Ureter (tissue), 1 donor: Measurements from ENCODE around the gene IFNL4. TPM values are rescaled to one million over a fixed set of nuclear protein-coding genes. Genes with fewer than 3 reads are reported as not detected.
"Not testable (repeated sequence)": the region's sequence is repeated elsewhere in the genome, so short reads cannot be mapped to it uniquely, and the experiment has no call there.

ENCODE experiments used
- DNase-seq: peaks from one replicate; pipeline ENCODE4 v3.0.0-alpha.2; 2020; ENCODE audit warnings: low spot score
- total RNA-seq: library from RNA; stranded (reverse); gene quantifications from one replicate; pipeline ENCODE4 v1.2.4, GENCODE V29; 2023
- donor health status: DM: yes; HTN: yes; CAD: no.

Gene IFNL4
- total RNA-seq, 1 donor from 2014 or later, result not detected

GRCh38 chr19:39257227-39257626 lies 8.6 kb upstream of the IFNL4 start:
- DNase-seq, result no peak

- no peak for DNase-seq
These were observed 6.1 kb upstream of the IFNL4 start for GRCh38 chr19:39254531-39255345.

DNA sequence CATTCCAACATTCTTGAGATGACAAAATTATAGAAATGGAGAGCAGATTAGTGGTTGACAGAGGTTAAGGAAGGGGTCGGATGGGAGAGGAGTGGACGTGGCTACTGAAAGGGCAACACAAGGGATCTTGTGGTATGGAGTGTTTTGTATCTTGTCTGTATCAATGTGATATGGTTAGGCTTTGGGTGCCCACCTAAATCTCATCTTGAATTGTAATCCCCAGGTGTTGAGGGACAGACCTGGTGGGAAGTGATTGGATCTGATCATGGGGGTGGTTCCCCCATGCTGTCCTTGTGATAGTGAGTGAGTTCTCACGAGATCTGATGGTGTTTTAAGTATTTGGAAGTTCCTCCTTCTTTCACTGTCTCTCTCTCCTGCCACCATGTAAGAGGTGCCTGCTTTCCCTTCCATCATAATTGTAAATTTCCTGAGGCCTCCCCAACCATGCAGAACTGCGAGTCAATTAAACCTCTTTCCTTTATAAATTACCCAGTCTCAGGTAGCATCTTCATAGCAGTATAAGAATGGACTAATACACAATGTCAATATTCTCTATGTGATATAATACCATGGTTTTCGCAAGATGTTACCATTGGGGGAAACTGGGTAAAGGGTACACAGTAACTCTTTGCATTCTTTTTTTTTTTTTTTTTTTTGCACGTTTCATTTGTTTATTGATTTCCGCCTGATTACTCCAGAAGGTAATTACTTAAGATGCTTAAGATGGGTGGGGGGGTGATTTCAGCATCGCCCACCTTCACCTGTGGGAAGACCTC lies 4.9 kb upstream of the IFNL4 start:
- no peak for DNase-seq

DNA sequence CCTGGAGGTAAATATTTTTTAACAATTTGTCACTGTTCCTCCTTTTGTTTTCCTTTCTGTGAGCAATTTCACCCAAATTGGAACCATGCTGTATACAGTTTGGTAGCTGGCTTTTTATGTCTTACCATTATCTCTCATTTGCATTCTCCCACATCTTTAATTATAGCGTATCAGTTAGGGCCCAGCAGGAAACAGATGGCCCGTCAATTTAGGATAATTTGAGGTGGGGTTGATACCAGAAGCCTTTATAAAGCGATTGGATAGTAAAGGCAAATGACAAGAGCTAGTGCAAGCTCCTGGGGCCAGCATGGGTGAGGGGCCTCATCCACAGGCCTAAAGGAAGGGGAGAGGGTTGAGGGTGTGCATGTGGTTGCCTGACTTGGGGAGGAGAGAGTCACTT lies 3.8 kb upstream of the IFNL4 start:
- DNase-seq, result no peak

GRCh38 chr19:39251846-39252245 lies 3.2 kb upstream of the IFNL4 start:
- no peak for DNase-seq

- DNase-seq, result no peak
These were observed 2.4 kb upstream of the IFNL4 start for GRCh38 chr19:39251081-39251480.

- DNase-seq, result no peak
These were observed 673 bp downstream of the IFNL4 start for GRCh38 chr19:39247701-39248664.

GRCh38 chr19:39246951-39247669 lies 1.5 kb downstream of the IFNL4 start:
- DNase-seq, result no peak

- not testable (repeated sequence) for DNase-seq
These were observed 3.5 kb downstream of the IFNL4 start for GRCh38 chr19:39245166-39245565.

- DNase-seq, result not testable (repeated sequence)
These were observed 4.1 kb downstream of the IFNL4 start, which contains the start of gene IFNL3 for GRCh38 chr19:39244410-39245100. Gene IFNL3, minus strand, starts transcription at chr19:39245006. Its CDS starts 39 bp downstream, at chr19:39244967.

DNA sequence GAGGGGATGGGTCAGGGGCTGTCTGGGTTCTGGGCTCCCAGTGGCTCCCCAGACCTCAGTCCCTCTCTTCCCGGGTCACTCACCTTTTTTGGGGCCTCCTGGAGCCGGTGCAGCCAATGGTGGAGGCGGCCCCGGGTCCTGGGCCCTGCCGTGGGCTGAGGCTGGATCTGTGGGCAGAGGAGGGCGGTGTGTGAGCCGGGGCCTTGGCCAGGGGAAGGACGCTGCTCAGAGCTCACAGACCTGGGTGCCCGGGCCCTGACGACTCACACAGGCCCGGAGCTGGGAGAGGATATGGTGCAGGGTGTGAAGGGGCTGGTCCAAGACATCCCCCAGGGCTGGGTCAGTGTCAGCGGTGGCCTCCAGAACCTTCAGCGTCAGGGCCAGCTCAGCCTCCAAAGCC lies 4.9 kb downstream of the IFNL4 start:
- DNase-seq, result not testable (repeated sequence)

GRCh38 chr19:39240421-39240820 lies 8.2 kb downstream of the IFNL4 start:
- DNase-seq, result no peak

- DNase-seq, result no peak
These were observed 9.7 kb downstream of the IFNL4 start for GRCh38 chr19:39238944-39239343.

DNA sequence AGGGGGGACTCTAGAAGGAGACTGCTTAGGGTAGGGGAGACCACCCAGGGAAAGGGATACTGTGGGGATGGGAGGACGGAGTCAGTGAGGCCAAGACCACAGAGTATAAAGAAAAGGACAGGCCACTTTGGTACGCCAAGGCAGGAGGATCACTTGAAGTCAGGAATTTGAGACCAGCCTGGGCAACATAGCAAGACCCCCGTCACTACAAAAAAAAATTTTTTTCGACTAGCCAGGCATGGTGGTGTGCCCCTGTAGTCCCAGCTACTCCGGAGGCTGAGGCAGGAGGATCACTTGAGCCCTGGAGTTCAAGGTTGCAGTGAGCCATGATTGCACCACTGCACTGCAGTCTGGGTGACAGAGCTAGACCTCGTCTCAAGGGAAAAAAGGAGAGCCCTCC lies 10.4 kb downstream of the IFNL4 start:
- DNase-seq, result no peak

DNA sequence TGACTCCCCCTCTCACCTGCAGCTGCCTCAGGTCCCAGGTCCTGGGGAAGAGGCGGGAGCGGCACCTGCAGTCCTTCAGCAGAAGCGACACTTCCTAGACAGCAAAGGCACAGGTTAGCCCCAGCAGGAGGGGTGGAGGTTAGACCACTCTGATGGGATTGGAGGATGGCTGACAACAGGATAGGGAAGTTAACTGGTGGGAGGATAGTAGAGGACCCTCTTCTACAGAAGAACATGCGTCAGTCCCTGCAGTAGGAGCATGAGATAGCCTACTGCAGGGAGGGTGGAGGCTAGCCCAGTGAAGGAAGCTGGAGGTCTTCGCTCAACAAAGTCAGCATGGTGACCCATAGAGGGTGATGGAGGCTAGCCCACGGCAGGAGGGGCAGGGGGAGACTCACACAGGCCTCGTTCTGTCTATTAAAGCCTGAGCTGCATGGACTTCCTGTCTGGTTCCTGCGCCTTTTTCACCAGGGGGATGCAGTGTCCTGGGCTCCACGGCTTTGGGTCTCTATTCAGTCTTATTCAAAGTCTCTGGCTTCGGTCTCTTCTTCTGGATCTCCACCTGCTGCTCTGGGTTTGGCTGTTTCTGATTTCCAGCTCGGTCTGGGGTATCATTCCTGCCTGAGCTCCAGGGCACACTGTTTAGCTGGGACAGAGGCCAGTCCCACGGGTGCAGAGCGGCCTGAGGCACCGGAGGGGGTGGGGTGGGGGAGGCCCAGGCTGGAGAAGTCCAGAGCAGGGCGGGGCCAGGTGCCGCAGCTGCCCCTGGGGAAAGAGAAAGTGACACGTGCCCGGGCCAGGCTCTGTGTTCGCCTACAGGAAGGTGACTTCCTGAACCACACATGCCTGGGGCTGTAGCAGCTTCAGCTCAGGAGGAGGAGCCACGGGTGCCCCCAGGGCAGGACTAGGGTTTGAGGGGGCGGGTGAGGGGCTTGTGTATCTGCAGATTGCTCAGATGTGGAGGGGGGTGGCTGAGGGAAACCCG lies 11.2 kb downstream of the IFNL4 start:
- peak; percentile 84 for DNase-seq

DNA sequence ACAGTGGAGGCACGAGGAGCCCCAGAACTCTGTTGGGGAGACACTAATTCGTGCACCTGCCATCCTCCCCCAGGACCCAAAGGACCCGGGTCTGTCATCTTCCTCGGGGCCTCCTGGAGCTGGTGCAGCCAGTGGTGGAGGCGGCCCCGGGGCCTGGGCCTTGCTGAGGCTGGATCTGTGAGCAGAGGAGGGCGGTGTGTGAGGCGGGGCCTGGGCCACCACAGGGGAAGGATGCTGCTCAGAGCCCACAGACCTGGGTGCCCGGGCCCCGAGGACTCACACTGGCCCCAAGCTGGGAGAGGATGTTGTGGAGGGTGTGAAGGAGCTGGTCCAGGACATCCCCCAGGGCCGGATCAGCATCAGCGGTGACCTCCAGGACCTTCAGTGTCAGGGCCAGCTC lies 12.1 kb downstream of the IFNL4 start:
- no peak for DNase-seq

- DNase-seq, result no peak
These were observed 15.9 kb downstream of the IFNL4 start for GRCh38 chr19:39232708-39233107.

GRCh38 chr19:39230096-39230764 lies 18.4 kb downstream of the IFNL4 start:
- no peak for DNase-seq

DNA sequence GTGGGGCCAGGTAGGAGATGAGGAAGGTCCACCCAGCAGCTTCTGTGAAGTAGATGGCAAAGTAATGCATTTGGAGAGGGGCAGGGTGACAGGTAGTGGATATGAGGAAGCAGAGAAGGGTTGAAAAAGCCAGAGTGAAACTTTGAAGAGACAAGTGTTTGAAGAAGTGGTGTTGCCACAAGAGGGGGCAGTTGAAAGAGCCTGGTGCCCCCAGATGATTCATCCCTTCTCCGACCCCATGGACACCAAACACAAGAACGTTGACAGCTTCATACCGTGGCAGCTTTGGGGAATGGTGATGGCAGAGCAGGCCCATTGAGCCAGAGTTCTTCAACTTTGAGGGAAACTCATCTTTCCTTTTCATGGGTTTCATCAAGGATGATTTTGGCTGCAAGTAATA lies 23.7 kb downstream of the IFNL4 start:
- DNase-seq, result no peak
